ENCODE data around the gene ZNF606.

ZNF606 gene

GRCh38 chr19:58002384-58003173 is at the start of gene ZNF606:
Gene ZNF606 (minus strand): TSS chr19:58002820. CDS start chr19:58001319, 1,501 bp downstream.
- peak; percentile 73 for DNase-seq (ENCODE audit: low read depth)

GRCh38 chr19:58052256-58052655 is 49.6 kb upstream of the ZNF606 start:
- DNase-seq (ENCODE audit: low read depth) = no peak

- DNase-seq (ENCODE audit: low read depth) = no peak
Observed at GRCh38 chr19:58047672-58048071, 45.1 kb upstream of the ZNF606 start.

- DNase-seq (ENCODE audit: low read depth) = no peak
Observed at GRCh38 chr19:58046856-58047255, 44.2 kb upstream of the ZNF606 start.

- no peak for DNase-seq (ENCODE audit: low read depth)
Observed at GRCh38 chr19:58045411-58046050, 42.9 kb upstream of the ZNF606 start.

GRCh38 chr19:58044886-58045285 is 42.3 kb upstream of the ZNF606 start:
- DNase-seq (ENCODE audit: low read depth) = no peak

- no peak for DNase-seq (ENCODE audit: low read depth)
Observed at GRCh38 chr19:58044391-58044790, 41.8 kb upstream of the ZNF606 start.

- no peak for DNase-seq (ENCODE audit: low read depth)
Observed at GRCh38 chr19:58042495-58043340, 40.1 kb upstream of the ZNF606 start.

- no peak for DNase-seq (ENCODE audit: low read depth)
Observed at GRCh38 chr19:58040751-58041525, 38.3 kb upstream of the ZNF606 start.

- DNase-seq (ENCODE audit: low read depth) = no peak
Observed at GRCh38 chr19:58038688-58039204, 36.1 kb upstream of the ZNF606 start.

- no peak for DNase-seq (ENCODE audit: low read depth)
Observed at GRCh38 chr19:58037927-58038687, 35.5 kb upstream of the ZNF606 start.

- DNase-seq (ENCODE audit: low read depth) = no peak
Observed at GRCh38 chr19:58035863-58036262, 33.2 kb upstream of the ZNF606 start.

GRCh38 chr19:58034477-58034793 is 31.8 kb upstream of the ZNF606 start:
- no peak for DNase-seq (ENCODE audit: low read depth)

GRCh38 chr19:58033741-58034476 is 31.3 kb upstream of the ZNF606 start, which contains the start of gene ZSCAN1:
Gene ZSCAN1 (plus strand): TSS chr19:58034025. CDS start chr19:58037837, 3,812 bp downstream.
- DNase-seq (ENCODE audit: low read depth) = no peak

GRCh38 chr19:58024661-58025060 is 22.0 kb upstream of the ZNF606 start:
- DNase-seq (ENCODE audit: low read depth) = no peak

- DNase-seq (ENCODE audit: low read depth) = no peak
Observed at GRCh38 chr19:58022283-58022660, 19.7 kb upstream of the ZNF606 start.

GRCh38 chr19:58021541-58022282 is 19.1 kb upstream of the ZNF606 start:
- DNase-seq (ENCODE audit: low read depth) = peak; percentile 4

- DNase-seq (ENCODE audit: low read depth) = no peak
Observed at GRCh38 chr19:58020129-58020528, 17.5 kb upstream of the ZNF606 start.

GRCh38 chr19:58014141-58014540 is 11.5 kb upstream of the ZNF606 start:
- no peak for DNase-seq (ENCODE audit: low read depth)

- no peak for DNase-seq (ENCODE audit: low read depth)
Observed at GRCh38 chr19:58010507-58010906, 7.9 kb upstream of the ZNF606 start.

All from stimulated activated CD8-positive, alpha-beta memory T cell treated with anti-CD3 and anti-CD28 coated beads, Interleukin-12 subunit alpha, Interleukin-12 subunit beta, amount 100 ng/mL, for 1 hour (primary cell).